ENCODE results near the gene HAAO.

Gene HAAO

DNA sequence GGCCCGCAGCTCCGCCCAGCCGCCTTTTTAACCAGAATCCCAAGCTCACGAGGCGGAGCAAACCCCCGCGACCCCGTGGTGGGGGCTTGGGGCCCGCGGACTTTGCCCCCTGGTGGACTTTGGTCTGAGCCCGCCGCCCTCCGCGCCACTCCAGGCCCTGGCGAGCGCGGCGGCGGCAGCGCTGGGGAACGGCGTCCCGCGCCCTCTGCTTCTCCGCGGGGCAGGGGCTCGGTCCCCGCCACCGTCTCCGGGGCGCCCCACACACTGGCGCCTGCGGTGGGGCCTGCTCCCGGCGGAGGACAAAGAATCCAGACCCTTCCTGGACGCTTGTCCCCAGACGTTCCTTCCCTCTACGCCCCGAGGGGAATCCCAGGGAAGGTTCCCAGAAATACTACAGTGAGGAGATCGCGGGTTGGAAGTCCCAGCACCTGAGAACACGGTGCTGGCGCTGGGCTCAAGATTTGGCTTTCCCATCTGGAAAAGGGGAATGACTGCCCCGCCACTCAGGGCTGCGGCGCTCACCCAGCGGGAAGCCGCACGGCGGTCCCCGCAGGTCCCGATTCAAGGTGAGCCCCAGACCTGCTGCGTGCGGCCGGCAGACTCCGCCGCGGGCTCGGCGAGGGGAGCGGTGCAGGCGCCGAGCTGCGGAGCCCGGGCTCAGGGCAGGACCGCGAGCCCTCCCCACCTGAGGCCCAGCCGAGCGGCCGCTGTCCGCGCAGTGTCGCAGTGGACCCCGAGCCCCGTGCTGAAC, at the start of gene HAAO:
HAAO (minus strand) TSS at position 1 of the 751 bp plus-strand sequence. CDS start 47 bp downstream, outside the sequence.
- TF ChIP-seq, protein P1, sequence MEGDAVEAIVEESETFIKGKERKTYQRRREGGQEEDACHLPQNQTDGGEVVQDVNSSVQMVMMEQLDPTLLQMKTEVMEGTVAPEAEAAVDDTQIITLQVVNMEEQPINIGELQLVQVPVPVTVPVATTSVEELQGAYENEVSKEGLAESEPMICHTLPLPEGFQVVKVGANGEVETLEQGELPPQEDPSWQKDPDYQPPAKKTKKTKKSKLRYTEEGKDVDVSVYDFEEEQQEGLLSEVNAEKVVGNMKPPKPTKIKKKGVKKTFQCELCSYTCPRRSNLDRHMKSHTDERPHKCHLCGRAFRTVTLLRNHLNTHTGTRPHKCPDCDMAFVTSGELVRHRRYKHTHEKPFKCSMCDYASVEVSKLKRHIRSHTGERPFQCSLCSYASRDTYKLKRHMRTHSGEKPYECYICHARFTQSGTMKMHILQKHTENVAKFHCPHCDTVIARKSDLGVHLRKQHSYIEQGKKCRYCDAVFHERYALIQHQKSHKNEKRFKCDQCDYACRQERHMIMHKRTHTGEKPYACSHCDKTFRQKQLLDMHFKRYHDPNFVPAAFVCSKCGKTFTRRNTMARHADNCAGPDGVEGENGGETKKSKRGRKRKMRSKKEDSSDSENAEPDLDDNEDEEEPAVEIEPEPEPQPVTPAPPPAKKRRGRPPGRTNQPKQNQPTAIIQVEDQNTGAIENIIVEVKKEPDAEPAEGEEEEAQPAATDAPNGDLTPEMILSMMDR (IDR thresholded peaks at IDR 0.05; ENCODE audit: control insufficient read depth, extremely low read depth, insufficient read depth): no peak
- no peak for DNase-seq (ENCODE audit: low read depth)
- H3K4me3 ChIP-seq (ENCODE audit: low read depth, low read length): no peak within 1 kb of the TSS

DNA sequence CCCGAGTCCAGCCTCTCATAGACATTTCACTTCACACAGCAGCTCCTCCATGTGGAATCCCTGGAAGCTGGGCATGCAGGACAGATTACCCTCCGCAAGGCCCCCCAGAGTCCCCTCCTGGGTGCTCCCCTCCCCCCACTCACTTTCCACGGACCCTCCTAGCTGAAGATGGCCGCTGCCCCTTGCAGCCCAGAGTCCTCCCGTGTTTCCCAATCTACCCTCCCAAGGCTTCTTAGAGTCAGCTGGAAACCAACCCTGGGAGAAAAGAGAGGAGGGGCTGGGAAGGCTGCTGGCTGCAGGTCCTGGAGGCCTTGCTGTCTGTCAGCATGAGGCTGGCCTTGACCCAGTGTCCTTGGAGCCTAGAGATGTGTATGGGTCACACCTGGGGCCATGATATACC, 49.0 kb upstream of the HAAO start:
- TF ChIP-seq, protein P1 (IDR thresholded peaks at IDR 0.05; ENCODE audit: control insufficient read depth, extremely low read depth, insufficient read depth): no peak

DNA sequence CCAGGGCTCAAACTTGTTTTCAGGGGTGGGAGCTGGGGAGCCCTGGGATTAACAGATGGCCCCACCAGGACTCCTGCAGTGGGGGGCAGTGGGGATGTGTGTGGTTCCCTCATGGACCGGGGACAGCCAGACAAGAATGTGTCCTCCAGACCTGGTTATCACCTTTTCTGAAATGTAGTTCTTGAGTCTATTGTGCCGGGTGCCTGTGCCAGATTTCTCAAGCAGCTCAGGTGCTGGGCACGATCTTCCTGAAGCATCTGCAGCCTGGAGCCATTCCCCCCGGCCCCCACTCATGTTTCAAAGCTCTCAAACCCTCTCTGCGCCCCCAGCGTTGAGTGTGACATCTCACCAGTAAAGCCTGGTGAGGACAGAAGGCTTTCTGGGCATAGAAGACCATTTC, 48.4 kb upstream of the HAAO start:
- DNase-seq (ENCODE audit: low read depth): no peak
- TF ChIP-seq, protein P1 (IDR thresholded peaks at IDR 0.05; ENCODE audit: control insufficient read depth, extremely low read depth, insufficient read depth): no peak

More for the DNA sequence above, 49.0 kb upstream of the HAAO start:
- DNase-seq (ENCODE audit: low read depth): no peak
- no peak overlapping the region for H3K4me3 ChIP-seq (ENCODE audit: low read depth, low read length)

DNA sequence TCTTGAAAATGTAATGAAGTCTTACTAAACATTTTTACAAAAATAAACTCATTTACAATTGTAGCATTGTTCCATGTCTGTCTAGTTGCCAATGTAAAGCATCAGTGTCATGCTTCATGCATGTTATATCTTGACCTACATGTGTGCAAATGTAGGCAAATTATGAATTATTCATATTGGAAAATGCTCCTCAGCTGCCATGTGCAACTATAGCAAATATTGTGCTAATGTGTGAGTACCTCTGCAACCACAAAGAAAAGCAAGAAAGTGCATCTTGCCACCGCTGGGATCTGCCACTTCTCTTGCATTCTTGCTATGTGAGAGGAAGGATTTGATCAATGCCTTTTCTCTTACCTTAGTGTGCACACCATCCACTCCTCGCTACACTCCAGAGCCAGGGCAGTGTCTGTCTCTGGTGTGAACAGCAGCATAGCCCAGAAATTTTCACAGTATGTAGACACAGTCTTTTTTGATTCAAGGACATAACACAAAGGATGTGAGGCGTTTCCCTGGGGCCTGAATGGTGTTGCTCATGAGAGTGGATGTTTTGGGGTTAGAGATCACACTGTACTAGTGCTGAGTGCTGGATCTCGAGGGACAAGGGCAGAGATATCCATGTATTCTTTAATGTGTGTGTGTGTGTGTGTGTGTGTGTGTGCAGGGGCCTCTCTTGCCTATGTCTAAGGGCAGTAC, 47.6 kb upstream of the HAAO start:
- DNase-seq (ENCODE audit: low read depth): no peak
- TF ChIP-seq, protein P1 (IDR thresholded peaks at IDR 0.05; ENCODE audit: control insufficient read depth, extremely low read depth, insufficient read depth): no peak
- H3K4me3 ChIP-seq (ENCODE audit: low read depth, low read length): no peak overlapping the region

More for the DNA sequence above, 48.4 kb upstream of the HAAO start:
- H3K4me3 ChIP-seq (ENCODE audit: low read depth, low read length): no peak overlapping the region

- DNase-seq (ENCODE audit: low read depth): no peak
- H3K4me3 ChIP-seq (ENCODE audit: low read depth, low read length): no peak overlapping the region
- TF ChIP-seq, protein P1 (IDR thresholded peaks at IDR 0.05; ENCODE audit: control insufficient read depth, extremely low read depth, insufficient read depth): no peak
Observed at GRCh38 chr2:42838133-42838532, 45.8 kb upstream of the HAAO start.

DNA sequence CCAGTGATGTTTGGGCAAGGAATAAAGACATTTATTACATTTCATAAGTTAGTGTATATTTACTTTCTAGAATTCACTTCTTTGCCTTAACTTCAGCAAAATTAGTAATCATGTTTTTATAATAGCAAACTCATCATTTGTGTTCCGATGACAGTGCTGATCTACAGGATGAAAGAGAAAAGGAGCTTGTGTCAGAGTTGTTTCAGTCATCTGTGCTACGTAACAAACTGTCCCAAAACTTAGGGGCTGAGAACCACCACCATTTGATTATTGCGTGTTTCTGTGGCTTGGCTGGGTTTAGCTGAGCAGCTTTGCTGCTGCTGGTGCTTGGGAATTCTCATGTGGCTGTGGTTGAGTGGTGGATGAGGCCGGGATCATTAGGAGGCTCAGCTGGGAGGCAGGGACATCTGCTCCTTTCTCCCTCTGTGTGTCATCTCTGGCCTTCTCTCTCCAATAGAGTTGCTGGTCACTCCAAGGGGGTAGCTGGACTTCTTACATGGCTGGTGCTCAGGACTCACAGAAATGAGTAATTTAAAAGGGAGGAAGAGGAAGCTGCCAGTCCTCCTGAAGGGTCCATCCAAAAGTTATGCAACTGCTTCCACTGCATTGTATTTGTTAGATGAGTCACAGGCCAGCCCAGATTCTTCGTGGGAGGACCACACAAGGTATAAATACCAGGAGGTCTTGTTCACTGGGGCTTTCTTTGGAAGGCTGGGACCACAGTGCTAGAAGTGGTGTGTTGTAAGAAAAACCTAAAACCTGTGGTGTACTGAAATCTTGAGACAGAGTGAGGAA, 43.4 kb upstream of the HAAO start:
- TF ChIP-seq, protein P1 (IDR thresholded peaks at IDR 0.05; ENCODE audit: control insufficient read depth, extremely low read depth, insufficient read depth): no peak
- H3K4me3 ChIP-seq (ENCODE audit: low read depth, low read length): no peak overlapping the region
- no peak for DNase-seq (ENCODE audit: low read depth)

All from LNCaP clone FGC (cell line).